KOPT-K1 (cell line): ENCODE measurements around the gene LMBR1L.

Source experiments
- H3K27ac ChIP-seq: fragments of 200-600 bp; sonication (generic); 2 replicates; pipeline ENCODE4 v1.5.1; 2016; ENCODE audit warnings: antibody characterized with exemption, mild to moderate bottlenecking, low read depth, low read length; ENCODE audit not compliant: poor library complexity, severe bottlenecking
- H3K36me3 ChIP-seq: fragments of 200-600 bp; sonication (generic); 2 replicates; pipeline ENCODE4 v1.5.1; 2017; ENCODE audit warnings: antibody characterized with exemption, mild to moderate bottlenecking, low read length, moderate library complexity; ENCODE audit not compliant: insufficient read depth
- H3K9me3 ChIP-seq: fragments of 200-600 bp; sonication (generic); 2 replicates; pipeline ENCODE4 v1.5.1; 2017; ENCODE audit warnings: antibody characterized with exemption, low read length, mild to moderate bottlenecking; ENCODE audit not compliant: insufficient read depth, poor library complexity, severe bottlenecking

LMBR1L gene

DNA sequence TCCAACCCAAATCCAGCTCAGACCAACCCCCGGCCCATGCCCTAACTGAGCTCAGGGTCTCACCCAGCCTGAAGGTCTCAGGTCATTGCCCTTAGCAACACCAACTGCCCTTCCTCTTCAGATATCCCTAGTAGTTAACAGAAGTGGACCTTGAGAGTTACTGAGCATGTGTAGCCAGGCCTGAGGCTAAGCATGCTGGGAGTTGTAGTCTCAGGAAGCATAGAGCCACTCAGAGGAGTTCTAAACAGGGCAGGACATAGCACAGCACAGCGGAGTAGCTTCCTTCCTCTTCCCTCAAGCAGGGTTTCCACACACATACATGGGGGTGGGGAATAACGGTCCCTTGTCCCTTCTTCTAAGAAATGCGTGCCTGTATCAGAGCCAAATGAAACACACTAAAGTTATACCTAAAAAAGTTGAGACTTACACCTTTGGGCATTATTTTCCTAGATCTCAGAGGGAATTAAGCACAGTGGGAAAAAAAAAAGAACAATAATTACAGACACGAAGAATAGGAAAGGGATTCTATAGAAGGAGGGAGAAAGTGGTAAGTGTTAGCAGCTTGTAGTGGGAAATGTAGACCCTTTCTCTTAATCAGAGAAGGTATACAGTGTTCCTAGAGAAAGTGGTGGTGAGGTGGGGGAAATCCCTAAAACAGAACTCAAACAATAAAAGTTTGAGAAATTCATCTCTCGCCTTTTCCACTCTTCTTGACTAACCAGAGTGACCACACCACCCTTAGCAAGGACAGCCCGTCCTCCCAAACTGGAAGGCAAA, 54.5 kb downstream of the LMBR1L start:
- H3K36me3 ChIP-seq = peaks cover 48% of the 10 kb centered on the region
- peak overlapping the region; percentile 96 for H3K27ac ChIP-seq
- H3K9me3 ChIP-seq = no peaks in the 10 kb centered on the region

DNA sequence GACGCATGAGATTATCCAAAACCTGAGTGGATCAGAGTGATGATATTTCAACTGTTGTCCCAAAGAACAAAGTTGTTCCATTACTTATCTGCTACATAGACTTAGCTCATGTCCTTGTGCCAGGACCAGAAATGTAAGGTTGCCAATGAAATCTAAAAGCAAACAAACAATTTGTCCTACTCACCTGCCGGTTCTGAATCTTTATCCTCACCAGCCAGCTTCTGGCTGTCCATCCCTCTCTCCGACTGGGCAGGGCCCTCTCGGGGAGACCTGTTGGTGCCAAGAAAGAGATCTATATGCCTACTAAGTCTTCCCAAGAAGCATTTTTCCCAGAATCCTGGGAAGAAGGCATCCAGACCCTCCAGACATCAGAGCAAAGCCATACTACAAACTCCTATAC, 55.6 kb downstream of the LMBR1L start:
- Histone ChIP-seq H3K27ac (no peak overlapping the region), H3K9me3 (no peaks in the 10 kb centered on the region), H3K36me3 (peaks cover 59% of the 10 kb centered on the region)

DNA sequence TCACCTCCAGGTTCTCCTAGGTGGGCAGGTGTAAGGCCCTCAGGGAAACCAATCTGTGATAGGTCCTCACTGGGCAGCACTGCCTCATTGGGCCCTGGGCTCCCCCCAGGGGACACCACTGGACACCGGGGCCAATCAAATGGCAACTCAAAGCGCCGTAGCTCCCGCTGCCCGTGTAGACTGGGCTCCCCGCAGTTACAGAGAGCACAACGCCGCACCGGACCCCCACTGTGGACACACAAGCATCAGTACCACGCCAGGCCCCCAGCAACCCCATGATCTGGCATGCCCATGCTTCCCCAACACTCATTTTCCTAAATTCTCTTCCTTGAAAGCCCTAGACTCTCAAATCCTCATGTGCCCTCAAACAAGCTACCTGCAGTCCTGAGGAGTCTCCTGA, 56.1 kb downstream of the LMBR1L start:
- Histone ChIP-seq H3K27ac (no peak overlapping the region), H3K36me3 (peaks cover 64% of the 10 kb centered on the region), H3K9me3 (no peaks in the 10 kb centered on the region)

DNA sequence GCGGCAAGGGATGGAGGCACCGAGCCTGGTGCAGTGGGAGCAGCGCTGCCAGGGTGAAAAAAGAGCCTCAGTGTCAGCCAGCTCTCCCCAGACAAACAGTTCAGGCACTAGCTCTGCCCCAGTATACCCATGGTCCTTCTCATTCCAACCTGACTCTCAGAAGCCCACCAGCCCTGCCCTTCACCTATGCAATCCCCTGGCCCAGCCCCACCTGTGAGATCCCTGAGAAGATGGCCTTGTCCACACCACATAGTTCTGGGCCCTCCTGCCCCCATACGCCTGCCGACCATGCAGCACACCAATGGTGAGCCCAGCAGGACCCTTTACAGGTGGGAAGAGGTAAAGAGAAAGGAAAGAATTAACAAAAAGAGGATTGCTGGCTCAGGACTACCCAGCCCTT, 56.6 kb downstream of the LMBR1L start:
- Histone ChIP-seq H3K9me3 (no peaks in the 10 kb centered on the region), H3K36me3 (peaks cover 69% of the 10 kb centered on the region), H3K27ac (no peak overlapping the region)

DNA sequence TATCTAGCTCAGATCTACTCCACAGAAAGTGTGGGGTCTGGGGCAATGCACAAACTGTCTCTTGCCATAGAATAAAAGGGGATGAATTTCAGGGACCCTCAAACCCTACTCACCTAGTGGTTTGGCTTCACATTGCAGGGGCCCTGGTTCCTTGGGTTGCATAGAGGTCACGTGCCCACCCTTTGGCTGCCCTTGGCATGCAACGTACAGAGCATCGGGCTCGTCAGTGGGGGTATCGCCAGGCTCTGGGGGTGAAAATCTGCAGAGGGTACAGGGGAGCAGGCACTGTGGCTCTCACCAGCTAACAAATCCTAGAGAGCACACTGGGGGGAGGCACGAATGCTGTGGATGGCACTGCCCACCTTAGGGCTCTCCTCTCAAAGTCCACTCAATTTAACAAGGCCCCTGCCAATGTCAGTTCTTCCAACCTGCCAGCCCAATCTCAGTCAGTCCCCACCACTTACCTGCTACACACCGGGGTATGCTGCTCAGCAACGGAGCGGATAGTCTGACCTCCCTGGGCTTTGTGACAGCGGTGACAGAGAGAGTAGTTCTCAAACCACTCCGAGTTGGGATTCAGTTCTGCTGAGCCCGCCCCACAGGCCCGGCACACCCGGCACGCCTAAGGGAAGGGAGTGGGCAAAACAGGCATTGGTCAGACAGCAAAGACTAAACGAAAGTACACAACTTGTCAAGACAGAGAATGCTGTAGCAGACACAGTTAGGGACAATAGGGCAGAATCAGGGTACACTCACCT, 58.0 kb downstream of the LMBR1L start:
- Histone ChIP-seq H3K36me3 (peaks cover 83% of the 10 kb centered on the region), H3K27ac (no peak overlapping the region), H3K9me3 (no peaks in the 10 kb centered on the region)

DNA sequence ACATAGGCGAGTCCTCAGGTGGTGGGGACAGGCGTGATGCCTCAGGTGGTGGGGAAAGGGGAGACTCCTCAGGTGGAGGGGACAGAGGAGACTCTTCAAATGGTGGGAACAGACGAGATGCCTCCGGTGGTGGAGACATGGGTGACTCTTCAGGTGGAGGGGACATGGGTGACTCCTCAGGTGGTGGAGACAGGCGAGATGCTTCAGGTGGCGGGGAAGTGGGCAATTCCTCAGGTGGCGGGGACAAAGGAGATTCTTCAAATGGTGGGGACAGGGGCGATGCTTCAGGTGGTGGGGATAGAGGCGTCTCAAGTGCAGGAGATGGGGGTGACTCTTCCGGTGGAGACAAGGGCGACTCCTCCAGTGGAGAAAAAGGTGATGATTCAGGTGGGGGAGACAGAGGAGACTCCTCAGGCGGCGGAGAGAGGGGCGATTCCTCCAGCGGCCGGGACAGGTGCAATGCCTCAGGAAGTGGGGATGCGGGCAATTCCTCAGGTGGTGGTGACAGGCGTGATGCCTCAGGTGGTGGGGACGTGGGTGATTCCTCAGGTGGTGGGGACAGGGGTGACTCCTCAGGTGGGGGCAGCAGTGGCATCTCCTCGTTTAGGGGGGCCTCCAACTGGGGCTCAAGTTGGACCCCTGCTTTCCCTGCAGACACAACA, 58.7 kb downstream of the LMBR1L start:
- no peaks in the 10 kb centered on the region for H3K9me3 ChIP-seq
- peaks cover 90% of the 10 kb centered on the region for H3K36me3 ChIP-seq

DNA sequence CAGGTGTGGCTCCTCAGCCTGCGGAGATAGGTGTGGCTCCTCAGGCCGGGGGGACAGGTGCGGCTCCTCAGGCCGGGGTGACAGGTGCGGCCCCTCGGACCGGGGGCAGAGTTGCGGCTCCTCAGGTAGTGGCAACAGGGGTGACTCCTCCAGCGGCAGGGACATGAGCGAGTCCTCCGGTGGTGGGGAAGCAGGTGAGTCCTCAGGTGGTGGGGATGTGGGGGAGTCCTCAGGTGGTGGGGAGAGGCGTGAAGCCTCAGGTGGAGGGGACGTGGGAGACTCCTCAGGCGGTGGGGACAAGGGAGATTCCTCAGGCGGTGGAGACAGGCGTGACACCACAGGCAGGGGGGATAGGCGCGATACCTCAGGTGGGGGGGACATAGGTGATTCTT, 59.3 kb downstream of the LMBR1L start:
- Histone ChIP-seq H3K9me3 (no peaks in the 10 kb centered on the region), H3K27ac (no peak overlapping the region), H3K36me3 (peaks cover 96% of the 10 kb centered on the region)

More for the DNA sequence above, 58.7 kb downstream of the LMBR1L start:
- H3K27ac ChIP-seq = no peak overlapping the region

DNA sequence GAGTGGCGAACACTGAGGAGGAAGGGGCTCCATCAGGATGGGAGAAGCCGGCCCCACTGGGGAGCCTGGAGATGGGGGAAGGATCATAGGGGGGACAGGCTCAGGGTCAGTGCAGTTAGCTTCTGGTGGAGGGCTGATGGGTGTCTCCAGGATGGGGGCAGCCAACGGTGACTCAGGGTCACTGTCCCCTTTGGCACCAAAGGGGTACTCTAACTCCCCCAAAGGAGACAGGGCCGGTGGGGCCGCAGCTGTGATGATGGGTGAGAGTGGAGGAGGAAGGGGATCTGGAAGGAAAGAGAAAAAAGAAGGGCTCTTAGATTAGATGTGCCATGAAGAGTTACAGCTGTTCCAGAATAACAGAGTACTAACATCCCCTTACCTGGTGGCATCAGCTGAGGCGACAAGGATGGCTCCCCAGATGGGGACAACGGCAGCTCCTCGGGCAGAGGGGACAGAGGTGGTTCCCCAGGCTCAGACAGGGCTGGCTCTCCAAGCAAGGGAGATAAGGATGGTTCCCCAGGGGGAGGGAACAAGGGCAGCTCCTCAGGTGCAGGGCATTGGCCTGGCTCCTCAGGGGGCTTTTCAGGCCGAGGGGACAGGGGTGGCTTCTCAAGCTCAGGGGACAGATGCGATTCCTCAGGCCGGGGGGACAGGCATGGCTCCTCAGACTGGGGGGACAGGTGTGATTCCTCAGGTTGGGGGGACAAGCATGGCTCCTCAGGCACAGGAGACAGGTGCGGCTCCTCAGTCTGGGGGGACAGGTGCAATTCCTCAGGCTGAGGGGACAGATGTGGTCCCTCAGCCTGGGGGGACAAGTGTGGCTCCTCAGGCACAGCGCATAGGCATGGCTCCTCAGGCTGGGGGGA, 59.9 kb downstream of the LMBR1L start:
- Histone ChIP-seq H3K9me3 (no peaks in the 10 kb centered on the region), H3K27ac (no peak overlapping the region), H3K36me3 (peaks cover 100% of the 10 kb centered on the region)

DNA sequence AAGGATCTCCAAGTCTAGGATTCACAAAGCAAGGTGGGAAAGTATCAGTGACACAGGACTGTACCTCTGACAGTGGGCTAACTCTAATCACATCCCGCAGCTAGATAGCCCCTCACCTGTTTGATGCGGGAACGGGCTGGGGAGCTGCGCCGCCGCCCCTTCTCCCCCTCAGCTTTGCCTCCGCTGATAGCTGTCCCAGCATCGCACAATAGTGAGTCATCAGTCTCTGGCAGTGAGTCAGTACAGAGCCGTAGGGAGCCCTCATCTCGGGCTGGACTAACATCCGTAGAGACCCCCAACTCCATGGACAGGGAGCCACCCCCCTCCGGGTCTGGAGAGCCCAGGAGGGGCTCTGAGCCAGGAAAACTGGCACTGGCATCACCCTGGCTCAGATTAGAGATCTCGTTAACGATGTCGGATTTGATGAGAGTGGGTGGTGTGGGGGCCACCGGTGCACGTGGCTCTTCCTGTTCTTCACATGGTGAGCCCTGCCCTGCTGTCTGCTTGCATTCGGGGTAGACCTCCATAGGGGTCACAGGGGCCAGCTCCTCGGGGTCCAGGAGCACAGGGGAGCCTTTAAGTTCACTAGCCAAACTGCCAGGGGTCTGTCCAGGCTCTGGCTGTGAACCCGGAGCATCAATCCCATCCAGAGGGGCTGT, 61.0 kb downstream of the LMBR1L start:
- Histone ChIP-seq H3K9me3 (no peaks in the 10 kb centered on the region), H3K36me3 (peaks cover 100% of the 10 kb centered on the region), H3K27ac (no peak overlapping the region)

DNA sequence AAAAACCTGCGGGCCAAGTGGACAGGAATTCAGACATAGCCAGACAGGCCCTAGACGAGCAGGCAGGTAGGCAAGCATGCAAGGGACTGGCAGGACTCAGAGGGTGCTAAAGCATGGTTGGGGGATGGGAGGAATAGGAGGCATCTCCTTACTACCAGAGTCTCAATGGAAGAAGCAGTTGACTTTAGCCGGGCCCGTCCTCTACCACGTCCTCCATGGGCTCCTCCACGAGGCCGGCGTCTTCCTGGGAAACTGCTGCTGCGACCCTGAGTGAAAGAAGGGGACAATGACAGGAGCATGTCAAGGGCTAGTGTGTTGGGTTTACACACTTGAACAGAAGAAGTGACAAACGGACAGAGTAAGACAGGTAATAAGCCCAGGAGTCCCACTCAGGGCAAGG, 61.7 kb downstream of the LMBR1L start:
- Histone ChIP-seq H3K27ac (no peak overlapping the region), H3K36me3 (peaks cover 100% of the 10 kb centered on the region), H3K9me3 (no peaks in the 10 kb centered on the region)
